ENCODE data around the gene PPARD.

Gene PPARD

DNA sequence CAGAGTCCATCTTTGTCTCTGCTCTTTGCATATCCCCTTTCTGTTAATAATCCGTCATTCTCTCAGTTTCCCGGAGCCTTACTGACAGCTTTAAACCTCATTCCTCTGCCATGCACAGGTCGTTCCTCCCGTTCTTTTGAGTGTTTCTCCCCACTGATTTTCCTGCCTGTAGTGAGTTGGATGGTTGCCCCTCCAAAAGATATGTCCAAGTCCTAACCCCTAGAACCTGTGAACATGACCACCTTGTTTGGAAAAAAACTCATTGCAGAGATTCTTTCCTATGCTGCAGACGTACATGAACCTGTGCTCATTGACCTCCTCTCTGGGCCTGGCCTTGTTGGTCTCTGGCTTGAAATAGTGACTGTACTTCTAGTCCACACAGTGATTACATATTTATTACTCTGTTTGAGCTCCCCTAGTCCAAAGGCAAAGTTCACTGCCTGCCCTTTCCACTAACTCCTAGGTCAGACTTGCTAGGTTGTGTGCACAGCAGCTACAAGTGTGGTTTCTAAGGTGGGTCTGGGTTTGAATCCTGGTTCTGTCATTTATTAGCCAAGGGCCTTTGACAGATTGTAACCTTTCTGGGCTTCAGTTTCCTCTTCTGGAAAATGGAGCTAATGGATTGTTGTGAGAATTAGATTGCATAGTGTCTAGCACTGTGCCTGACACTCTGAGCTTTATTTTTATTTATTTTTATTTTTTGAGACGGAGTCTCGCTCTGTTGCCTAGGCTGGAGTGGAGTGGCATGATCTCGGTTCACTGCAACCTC is 29.3 kb downstream of the PPARD start:
- TF ChIP-seq SP1 (IDR thresholded peaks at IDR 0.05) (no peak), HDGF (IDR thresholded peaks at IDR 0.05; ENCODE audit: borderline replicate concordance) (no peak), BHLHE40 (IDR thresholded peaks at IDR 0.05; ENCODE audit: borderline replicate concordance) (no peak), L3MBTL2 (conservative IDR thresholded peaks at IDR 0.05) (no peak), TARDBP (IDR thresholded peaks at IDR 0.05) (no peak), ZNF384 (IDR thresholded peaks at IDR 0.05) (no peak), ARNT (IDR thresholded peaks at IDR 0.05) (no peak), FOXA1 (IDR thresholded peaks at IDR 0.05) (no peak), FOXK2 (IDR thresholded peaks at IDR 0.05) (no peak), SUZ12 (IDR thresholded peaks at IDR 0.05) (no peak), CTBP1 (IDR thresholded peaks at IDR 0.05; ENCODE audit: borderline replicate concordance) (no peak)
- DNase-seq (ENCODE audit: extremely low spot score), result no peak
- POLR2A ChIA-PET, result interaction anchor here (1.4 kb wide), 1 partner anchor 8 kb away, joined by 4 read pairs; no protein-coding TSS in a partner anchor
- CTCF ChIA-PET, result no interaction called here

DNA sequence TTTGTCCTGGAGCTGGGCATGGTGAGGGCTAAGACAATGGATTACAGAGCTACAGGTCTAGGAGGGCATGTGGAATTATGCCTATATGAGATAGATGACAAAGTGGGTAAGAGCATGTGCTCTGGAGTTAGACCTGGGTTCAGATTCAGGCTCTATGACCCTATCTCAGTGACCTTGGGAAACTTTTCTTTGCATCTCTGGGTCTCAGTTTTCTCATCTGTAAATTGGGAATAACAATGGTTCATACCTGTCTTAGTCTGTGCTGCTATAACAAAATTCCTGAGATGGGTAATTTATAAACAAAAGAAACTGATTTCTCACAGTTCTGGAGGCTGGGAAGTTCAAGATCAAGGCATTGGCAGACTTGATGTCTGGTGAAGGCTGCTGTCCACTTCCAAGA is 30.3 kb downstream of the PPARD start:
- POLR2A ChIA-PET, result no interaction called here
- TF ChIP-seq CTBP1 (IDR thresholded peaks at IDR 0.05; ENCODE audit: borderline replicate concordance) (no peak), BHLHE40 (IDR thresholded peaks at IDR 0.05; ENCODE audit: borderline replicate concordance) (no peak), FOXM1 (IDR thresholded peaks at IDR 0.05; ENCODE audit: borderline replicate concordance) (no peak), SP1 (IDR thresholded peaks at IDR 0.05) (no peak), ARNT (IDR thresholded peaks at IDR 0.05) (no peak), FOXA1 (IDR thresholded peaks at IDR 0.05) (no peak), LEF1 (IDR thresholded peaks at IDR 0.05; ENCODE audit: borderline replicate concordance) (no peak), SUZ12 (IDR thresholded peaks at IDR 0.05) (no peak), ZNF384 (IDR thresholded peaks at IDR 0.05) (no peak), ELF4 (IDR thresholded peaks at IDR 0.05) (no peak), L3MBTL2 (conservative IDR thresholded peaks at IDR 0.05) (no peak), TARDBP (IDR thresholded peaks at IDR 0.05) (no peak), HDGF (IDR thresholded peaks at IDR 0.05; ENCODE audit: borderline replicate concordance) (no peak), NFRKB (IDR thresholded peaks at IDR 0.05) (no peak), FOXK2 (IDR thresholded peaks at IDR 0.05) (no peak)
- TF ChIP-seq, protein P1, sequence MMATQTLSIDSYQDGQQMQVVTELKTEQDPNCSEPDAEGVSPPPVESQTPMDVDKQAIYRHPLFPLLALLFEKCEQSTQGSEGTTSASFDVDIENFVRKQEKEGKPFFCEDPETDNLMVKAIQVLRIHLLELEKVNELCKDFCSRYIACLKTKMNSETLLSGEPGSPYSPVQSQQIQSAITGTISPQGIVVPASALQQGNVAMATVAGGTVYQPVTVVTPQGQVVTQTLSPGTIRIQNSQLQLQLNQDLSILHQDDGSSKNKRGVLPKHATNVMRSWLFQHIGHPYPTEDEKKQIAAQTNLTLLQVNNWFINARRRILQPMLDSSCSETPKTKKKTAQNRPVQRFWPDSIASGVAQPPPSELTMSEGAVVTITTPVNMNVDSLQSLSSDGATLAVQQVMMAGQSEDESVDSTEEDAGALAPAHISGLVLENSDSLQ (IDR thresholded peaks at IDR 0.05), result no peak
- DNase-seq (ENCODE audit: extremely low spot score), result no peak
- CTCF ChIA-PET, result no interaction called here

DNA sequence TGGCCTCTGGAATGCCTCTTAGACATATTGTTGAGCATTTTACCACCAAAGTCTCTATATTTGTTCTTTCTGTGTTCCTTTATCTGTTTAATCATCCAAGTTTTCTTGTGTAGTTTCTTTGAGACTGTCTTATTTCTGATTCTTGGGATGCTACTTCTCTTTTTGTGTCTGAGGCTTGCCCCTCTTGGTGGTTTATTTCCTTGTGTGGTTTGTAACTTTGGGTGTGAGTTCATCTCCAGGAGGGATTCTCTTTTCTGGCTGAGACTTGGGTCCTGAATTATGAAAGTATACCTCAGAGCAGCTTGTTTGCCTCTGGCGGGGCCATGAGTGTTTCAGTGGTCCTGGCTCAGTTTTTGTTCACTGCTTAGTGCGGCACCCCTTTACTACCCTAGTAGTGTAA is 33.9 kb downstream of the PPARD start:
- no peak for DNase-seq (ENCODE audit: extremely low spot score)
- TF ChIP-seq CTBP1 (IDR thresholded peaks at IDR 0.05; ENCODE audit: borderline replicate concordance), result no peak
- no peak for TF ChIP-seq TARDBP (IDR thresholded peaks at IDR 0.05)
- no peak for TF ChIP-seq L3MBTL2 (conservative IDR thresholded peaks at IDR 0.05)
- no peak for TF ChIP-seq BHLHE40 (IDR thresholded peaks at IDR 0.05; ENCODE audit: borderline replicate concordance)
- no peak for TF ChIP-seq LEF1 (IDR thresholded peaks at IDR 0.05; ENCODE audit: borderline replicate concordance)
- TF ChIP-seq ZNF384 (IDR thresholded peaks at IDR 0.05), result no peak
- TF ChIP-seq HDGF (IDR thresholded peaks at IDR 0.05; ENCODE audit: borderline replicate concordance), result no peak
- TF ChIP-seq FOXM1 (IDR thresholded peaks at IDR 0.05; ENCODE audit: borderline replicate concordance), result no peak
- TF ChIP-seq, protein P1 (IDR thresholded peaks at IDR 0.05), result no peak
- TF ChIP-seq ELF4 (IDR thresholded peaks at IDR 0.05), result no peak
- no peak for TF ChIP-seq FOXA1 (IDR thresholded peaks at IDR 0.05)
- TF ChIP-seq SUZ12 (IDR thresholded peaks at IDR 0.05), result no peak
- TF ChIP-seq NFRKB (IDR thresholded peaks at IDR 0.05), result no peak
- TF ChIP-seq SP1 (IDR thresholded peaks at IDR 0.05), result no peak
- no peak for TF ChIP-seq FOXK2 (IDR thresholded peaks at IDR 0.05)
- no peak for TF ChIP-seq ARNT (IDR thresholded peaks at IDR 0.05)
- POLR2A ChIA-PET, result no interaction called here
- CTCF ChIA-PET, result no interaction called here

DNA sequence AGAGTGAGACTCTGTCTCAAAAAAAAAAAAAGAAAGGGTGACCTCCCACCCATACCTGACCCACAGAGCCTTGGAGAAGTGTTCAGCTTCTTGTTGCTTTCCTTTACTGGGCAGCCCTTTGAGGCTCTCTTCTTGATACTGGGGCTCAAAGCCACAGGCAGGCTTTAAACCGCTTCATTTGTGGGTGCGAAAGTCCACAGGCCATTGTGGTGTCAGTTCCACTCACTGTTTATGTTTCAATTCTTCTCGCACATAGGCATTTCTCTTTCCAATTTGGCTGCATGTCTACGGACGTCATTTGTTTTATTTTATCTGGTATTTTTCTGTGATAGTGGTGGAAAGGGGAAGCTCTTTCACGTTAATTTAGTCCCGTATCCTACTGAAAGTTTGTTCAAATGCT is 34.6 kb downstream of the PPARD start:
- no peak for TF ChIP-seq ELF4 (IDR thresholded peaks at IDR 0.05)
- TF ChIP-seq TARDBP (IDR thresholded peaks at IDR 0.05), result no peak
- no peak for TF ChIP-seq CTBP1 (IDR thresholded peaks at IDR 0.05; ENCODE audit: borderline replicate concordance)
- no peak for TF ChIP-seq ARNT (IDR thresholded peaks at IDR 0.05)
- no peak for TF ChIP-seq FOXA1 (IDR thresholded peaks at IDR 0.05)
- no peak for TF ChIP-seq SUZ12 (IDR thresholded peaks at IDR 0.05)
- TF ChIP-seq LEF1 (IDR thresholded peaks at IDR 0.05; ENCODE audit: borderline replicate concordance), result no peak
- no peak for TF ChIP-seq NFRKB (IDR thresholded peaks at IDR 0.05)
- TF ChIP-seq FOXM1 (IDR thresholded peaks at IDR 0.05; ENCODE audit: borderline replicate concordance), result no peak
- no peak for TF ChIP-seq ZNF384 (IDR thresholded peaks at IDR 0.05)
- TF ChIP-seq SP1 (IDR thresholded peaks at IDR 0.05), result no peak
- TF ChIP-seq L3MBTL2 (conservative IDR thresholded peaks at IDR 0.05), result no peak
- no peak for TF ChIP-seq FOXK2 (IDR thresholded peaks at IDR 0.05)
- no peak for TF ChIP-seq HDGF (IDR thresholded peaks at IDR 0.05; ENCODE audit: borderline replicate concordance)
- TF ChIP-seq, protein P1 (IDR thresholded peaks at IDR 0.05), result no peak
- TF ChIP-seq BHLHE40 (IDR thresholded peaks at IDR 0.05; ENCODE audit: borderline replicate concordance), result no peak
- ChIA-PET CTCF (no interaction called here), POLR2A (interaction anchor here (1.3 kb wide), 1 partner anchor 91 kb away, joined by 3 read pairs; no protein-coding TSS in a partner anchor)
- no peak for DNase-seq (ENCODE audit: extremely low spot score)

DNA sequence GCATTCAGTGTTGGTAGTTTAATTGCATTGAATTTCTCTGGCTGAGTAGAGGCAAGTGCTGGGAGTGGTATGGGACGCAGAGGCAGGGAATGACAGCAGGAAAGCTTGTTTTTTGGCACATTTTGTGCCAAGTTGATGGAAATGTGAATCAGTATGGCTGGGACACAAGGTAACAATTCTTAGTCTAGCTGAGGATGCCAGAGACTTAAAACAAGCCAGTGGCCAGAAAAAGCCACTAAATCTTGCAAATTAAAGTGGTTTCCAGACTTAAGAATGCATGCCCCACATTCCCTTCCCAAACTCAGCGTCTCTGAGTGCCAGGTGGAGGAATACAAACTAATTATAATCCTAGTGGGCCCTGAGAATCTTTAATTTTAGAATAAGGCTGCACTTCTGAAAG is 35.9 kb downstream of the PPARD start:
- no peak for TF ChIP-seq NFRKB (IDR thresholded peaks at IDR 0.05)
- no peak for TF ChIP-seq LEF1 (IDR thresholded peaks at IDR 0.05; ENCODE audit: borderline replicate concordance)
- no peak for TF ChIP-seq SP1 (IDR thresholded peaks at IDR 0.05)
- no peak for TF ChIP-seq ARNT (IDR thresholded peaks at IDR 0.05)
- no peak for TF ChIP-seq CTBP1 (IDR thresholded peaks at IDR 0.05; ENCODE audit: borderline replicate concordance)
- no peak for TF ChIP-seq SUZ12 (IDR thresholded peaks at IDR 0.05)
- TF ChIP-seq, protein P1 (IDR thresholded peaks at IDR 0.05), result no peak
- TF ChIP-seq L3MBTL2 (conservative IDR thresholded peaks at IDR 0.05), result no peak
- TF ChIP-seq FOXA1 (IDR thresholded peaks at IDR 0.05), result no peak
- TF ChIP-seq ELF4 (IDR thresholded peaks at IDR 0.05), result no peak
- no peak for TF ChIP-seq ZNF384 (IDR thresholded peaks at IDR 0.05)
- no peak for TF ChIP-seq FOXM1 (IDR thresholded peaks at IDR 0.05; ENCODE audit: borderline replicate concordance)
- TF ChIP-seq FOXK2 (IDR thresholded peaks at IDR 0.05), result no peak
- no peak for TF ChIP-seq HDGF (IDR thresholded peaks at IDR 0.05; ENCODE audit: borderline replicate concordance)
- no peak for TF ChIP-seq BHLHE40 (IDR thresholded peaks at IDR 0.05; ENCODE audit: borderline replicate concordance)
- CTCF ChIA-PET, result interaction anchor here (0.6 kb wide), 1 partner anchor 212 kb away, joined by 3 read pairs; no protein-coding TSS in a partner anchor
- DNase-seq (ENCODE audit: extremely low spot score), result no peak
- POLR2A ChIA-PET, result no interaction called here
